ENCODE measurements around the gene CTR9.

CTR9 gene

DNA sequence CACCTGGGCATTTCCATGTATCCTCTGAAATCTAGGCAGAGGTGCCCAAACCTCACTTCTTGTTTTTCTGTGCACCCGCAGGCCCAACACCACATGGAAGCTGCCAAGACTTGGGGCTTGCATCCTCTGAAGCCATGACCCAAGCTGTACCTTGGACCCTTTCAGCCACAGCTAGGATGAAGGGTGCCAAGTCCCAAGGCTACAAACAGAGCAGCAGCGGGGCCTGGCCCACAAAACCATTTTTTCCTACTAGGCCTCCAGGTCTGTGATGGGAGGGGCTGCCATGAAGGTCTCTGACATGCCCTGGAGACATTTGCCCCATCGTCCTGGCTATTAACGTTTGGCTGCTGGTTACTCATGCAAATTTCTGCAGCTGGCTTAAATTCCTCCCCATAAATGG, 78.1 kb downstream of the CTR9 start:
- no peak for DNase-seq
